ENCODE measurements around the gene RHOT1.

RHOT1 gene

DNA sequence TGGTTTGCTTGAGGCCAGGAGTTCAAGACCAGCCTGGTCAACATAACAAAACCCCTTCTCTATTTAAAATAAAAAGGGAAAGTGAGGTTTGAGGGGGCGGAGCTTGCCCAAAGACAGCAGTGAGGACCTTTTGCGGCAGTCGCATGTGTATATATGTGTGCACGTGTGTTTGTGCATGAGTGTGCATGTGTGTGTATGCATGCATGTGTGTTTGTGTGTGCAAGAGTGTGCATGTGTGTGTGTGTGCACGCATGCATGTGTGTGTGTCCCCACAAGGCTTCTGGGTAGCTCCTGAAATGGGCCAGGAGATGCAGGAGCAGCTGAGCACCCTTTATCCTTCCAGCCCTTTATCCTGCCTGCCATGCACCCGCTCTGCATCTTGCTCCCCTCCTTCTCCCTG lies 132.3 kb downstream of the RHOT1 start:
- DNase-seq = no peak

Measured in NCI-H524 (cell line).